HepG2 (cell line): Measurements from ENCODE around the gene CD93. TPM values are rescaled to one million over a fixed set of nuclear protein-coding genes. Genes with fewer than 3 reads are reported as not detected.

ENCODE experiments used
- ATAC-seq: fragments of 200-7000 bp; cut with Tn5 transposase; 3 replicates; pipeline ENCODE4 v1.9.1; 2020; ENCODE audit warnings: mild to moderate bottlenecking, moderate library complexity
- BruUV-seq: library from RNA; stranded (reverse); fragments of 400-500 nt; replicated peaks from 2 replicates; lab custom pipeline; 2021; lab: Mats Ljungman, UMichigan
- CTCF ChIA-PET: fragments of 300-600 bp; formaldehyde crosslinking; extraction: SDS; loops from one replicate; lab custom pipeline; 2021; ENCODE audit warnings: low total read pairs, inconsistent platforms, low intra/inter-chr PET ratio; lab: Yijun Ruan, JAX
- POLR2A ChIA-PET: fragments of 350-600 bp; sonication (Branson Sonifier 250); formaldehyde crosslinking; loops from one replicate; lab custom pipeline; 2020; ENCODE audit warnings: antibody characterized with exemption, inconsistent platforms; lab: Yijun Ruan, JAX
- DNase-seq: peaks from one replicate; pipeline ENCODE4 v3.0.0-alpha.2; 2015; ENCODE audit warnings: low spot score
- FAIRE-seq: peaks from 3 replicates; lab custom pipeline; 2011; peaks lifted over from hg19 to GRCh38; lab: Jason Lieb, UNC
- H2AFZ ChIP-seq: one replicate; pipeline ENCODE4 v1.6.1; 2011; ENCODE audit warnings: low read length, inconsistent platforms
- H3K27ac ChIP-seq: fragments of 300-600 bp; 3 replicates; pipeline ENCODE4 v1.8.0; 2011; ENCODE audit warnings: mixed run types, mild to moderate bottlenecking, mixed read lengths, low read length, inconsistent platforms; ENCODE audit not compliant: insufficient read depth; ENCODE audit errors: extremely low read length
- H3K27me3 ChIP-seq, 2 experiments: fragments of 200-600 bp in 1 of 2; 2 replicates in 1 of 2; 3 replicates in 1 of 2; pipeline versions ENCODE4 v1.6.0 to v1.8.0; 2011; ENCODE audit warnings: low read length in 2 of 2, mild to moderate bottlenecking in 2 of 2, moderate library complexity in 2 of 2, inconsistent platforms in 1 of 2; ENCODE audit not compliant: insufficient read depth in 2 of 2, control insufficient read depth in 1 of 2
- H3K36me3 ChIP-seq, 2 experiments: fragments of 200-600 bp in 1 of 2; replicated peaks in 1 of 2; 2 replicates in 1 of 2; 3 replicates in 1 of 2; pipeline versions ENCODE4 v1.5.1 to v1.8.0; 2011; ENCODE audit warnings: low read length in 2 of 2, inconsistent platforms in 1 of 2; ENCODE audit not compliant: insufficient read depth in 2 of 2, control insufficient read depth in 1 of 2
- H3K4me1 ChIP-seq: 2 replicates; pipeline ENCODE4 v1.5.1; 2012; ENCODE audit warnings: low read length, inconsistent platforms; ENCODE audit not compliant: insufficient read depth
- H3K4me2 ChIP-seq: 2 replicates; pipeline ENCODE4 v1.6.0; 2011; ENCODE audit warnings: low read depth, low read length, inconsistent platforms
- H3K4me3 ChIP-seq, 3 experiments: fragments of 200-600 bp in 1 of 3; sonication (generic), shearing (Covaris generic) in 1 of 3; replicated peaks in 1 of 3; 2 replicates each; pipeline ENCODE4 v1.5.1; 2011 to 2016; ENCODE audit warnings: low read length in 3 of 3, inconsistent platforms in 2 of 3, low read depth in 2 of 3, mild to moderate bottlenecking in 2 of 3, control low read depth in 1 of 3, mixed read lengths in 1 of 3; ENCODE audit not compliant: insufficient read depth in 1 of 3
- H3K79me2 ChIP-seq: one replicate; pipeline ENCODE4 v1.6.1; 2011; ENCODE audit warnings: low read length, inconsistent platforms; ENCODE audit not compliant: insufficient read depth
- H3K9ac ChIP-seq: 2 replicates; pipeline ENCODE4 v1.6.0; 2011; ENCODE audit warnings: mild to moderate bottlenecking, low read depth, low read length, inconsistent platforms; ENCODE audit not compliant: insufficient read depth
- H3K9me3 ChIP-seq: 2 replicates; pipeline ENCODE4 v1.5.1; 2012; ENCODE audit warnings: mild to moderate bottlenecking, low read length
- H4K20me1 ChIP-seq: 2 replicates; pipeline ENCODE4 v1.6.0; 2011; ENCODE audit warnings: inconsistent platforms, mild to moderate bottlenecking, low read length, moderate library complexity; ENCODE audit not compliant: insufficient read depth
- ATF7 ChIP-seq, 2 experiments: fragments of 450-650 bp in 1 of 2; sonication (generic) in 1 of 2; formaldehyde crosslinking in 1 of 2; IDR thresholded peaks; 2 replicates each; pipeline versions ENCODE4 v1.4.0 to v1.6.1; 2016 to 2020; ENCODE audit warnings: antibody characterized with exemption in 1 of 2, mild to moderate bottlenecking in 1 of 2, missing genetic modification reagents in 1 of 2
- CEBPG ChIP-seq: IDR thresholded peaks from 2 replicates; pipeline ENCODE4 v1.6.1; 2016
- STAG1 ChIP-seq: sonication (generic); formaldehyde crosslinking; IDR thresholded peaks from 2 replicates; pipeline ENCODE4 v1.4.0; 2020; ENCODE audit warnings: missing genetic modification reagents
- THAP7 ChIP-seq: sonication (generic); formaldehyde crosslinking; IDR thresholded peaks from 2 replicates; pipeline ENCODE4 v1.8.1; 2023; ENCODE audit warnings: mild to moderate bottlenecking, missing genetic modification reagents
- U2AF2 ChIP-seq: fragments of 200-400 bp; formaldehyde crosslinking; IDR thresholded peaks from 2 replicates; pipeline ENCODE4 v1.6.1; 2017; ENCODE audit warnings: low read depth, mild to moderate bottlenecking, low read length
- ZBTB7B ChIP-seq: sonication (generic); formaldehyde crosslinking; IDR thresholded peaks from 2 replicates; pipeline ENCODE4 v1.4.0; 2020; ENCODE audit warnings: missing genetic modification reagents
- ZNF501 ChIP-seq: sonication (generic); formaldehyde crosslinking; IDR thresholded peaks from 2 replicates; pipeline ENCODE4 v1.5.1; 2020; ENCODE audit warnings: mild to moderate bottlenecking, moderate library complexity, missing genetic modification reagents
- WGBS: methylation state at CpG from one replicate; pipeline ENCODE4 v1.1.6; 2017; ENCODE audit warnings: low lambda C conversion rate; 5-methylcytosine and 5-hydroxymethylcytosine counted together
- in situ Hi-C: cut with HindIII; loops from 2 replicates; pipeline ENCODE4 v1.10.0; 2017; ENCODE audit warnings: low pct_unique_long_range_greater_than_20kb; ENCODE audit not compliant: extremely low pct_ligation_motif_present
- intact Hi-C: fragments of 100-400 bp; cut with micrococcal nuclease; formaldehyde crosslinking; loops from one replicate; pipeline ENCODE4 v1.10.0; 2022; ENCODE audit not compliant: unreplicated experiment
- polyA plus RNA-seq, 8 experiments: library from polyadenylated mRNA; depleted of rRNA in 3 of 8; stranded (reverse) in 7 of 8; unstranded in 1 of 8; fragments of >200 nt; fragmentation: Illumina TruSeq in 4 of 8; extraction: Trizol in 4 of 8; gene quantifications; 2 replicates each; pipeline versions ENCODE4 v1.2.1 to v1.2.3, GENCODE V29; 2011 to 2016; ENCODE audit warnings: low read depth in 4 of 8, missing spikeins in 1 of 8, mixed read lengths in 1 of 8; ENCODE audit not compliant: insufficient read depth in 1 of 8
- total RNA-seq, 5 experiments: library from RNA; depleted of rRNA; stranded (reverse); fragments of >200 nt; fragmentation: Illumina TruSeq; extraction: Trizol; gene quantifications; 2 replicates each; pipeline ENCODE4 v1.2.3, GENCODE V29; 2016; ENCODE audit warnings: low read depth in 1 of 5
- TF ChIP-seq, protein P1 (sequence below): sonication (generic); formaldehyde crosslinking; IDR thresholded peaks from 2 replicates; pipeline ENCODE4 v1.4.0; 2020; ENCODE audit warnings: mild to moderate bottlenecking, missing genetic modification reagents

Gene CD93
- total and polyA plus RNA-seq, 2 of the 13 experiments (the other 11 are each of a cell fraction or from before 2014, with no cell fraction given), result not detected

- CTCF ChIA-PET, result no interaction called here
Observed at GRCh38 chr20:23039885-23040508, 46.1 kb downstream of the CD93 start.

GRCh38 chr20:23039136-23039875 lies 46.8 kb downstream of the CD93 start:
- DNase-seq (no peak), FAIRE-seq (no peak), ATAC-seq (no peak)
- CTCF ChIA-PET, result no interaction called here
- POLR2A ChIA-PET, result no interaction called here
- H3K4me3 ChIP-seq, result no peak overlapping the region
- H3K9me3 ChIP-seq, result no peaks in the 10 kb centered on the region
- H3K79me2 ChIP-seq, result no peaks in the 10 kb centered on the region
- in situ Hi-C loops, result no loop called here
- peaks cover 0 to 25% of the 10 kb centered on the region in 2 experiments; a peak in 3 of 5 replicates for H3K27me3 ChIP-seq
- no peak overlapping the region for H3K9ac ChIP-seq
- no peak overlapping the region for H3K4me2 ChIP-seq
- H2AFZ ChIP-seq, result no peak overlapping the region
- no peaks in the 10 kb centered on the region for H3K4me1 ChIP-seq
- intact Hi-C loops, result no loop called here
- no TSS peak for BruUV-seq
- WGBS, result 11% methylated on average over 5 of the region's 5 CpGs
- no peak overlapping the region for H3K27ac ChIP-seq
- no peaks in the 10 kb centered on the region for H3K36me3 ChIP-seq
- no peaks in the 10 kb centered on the region for H4K20me1 ChIP-seq
- TF ChIP-seq STAG1, result no peak
- TF ChIP-seq, protein P1, sequence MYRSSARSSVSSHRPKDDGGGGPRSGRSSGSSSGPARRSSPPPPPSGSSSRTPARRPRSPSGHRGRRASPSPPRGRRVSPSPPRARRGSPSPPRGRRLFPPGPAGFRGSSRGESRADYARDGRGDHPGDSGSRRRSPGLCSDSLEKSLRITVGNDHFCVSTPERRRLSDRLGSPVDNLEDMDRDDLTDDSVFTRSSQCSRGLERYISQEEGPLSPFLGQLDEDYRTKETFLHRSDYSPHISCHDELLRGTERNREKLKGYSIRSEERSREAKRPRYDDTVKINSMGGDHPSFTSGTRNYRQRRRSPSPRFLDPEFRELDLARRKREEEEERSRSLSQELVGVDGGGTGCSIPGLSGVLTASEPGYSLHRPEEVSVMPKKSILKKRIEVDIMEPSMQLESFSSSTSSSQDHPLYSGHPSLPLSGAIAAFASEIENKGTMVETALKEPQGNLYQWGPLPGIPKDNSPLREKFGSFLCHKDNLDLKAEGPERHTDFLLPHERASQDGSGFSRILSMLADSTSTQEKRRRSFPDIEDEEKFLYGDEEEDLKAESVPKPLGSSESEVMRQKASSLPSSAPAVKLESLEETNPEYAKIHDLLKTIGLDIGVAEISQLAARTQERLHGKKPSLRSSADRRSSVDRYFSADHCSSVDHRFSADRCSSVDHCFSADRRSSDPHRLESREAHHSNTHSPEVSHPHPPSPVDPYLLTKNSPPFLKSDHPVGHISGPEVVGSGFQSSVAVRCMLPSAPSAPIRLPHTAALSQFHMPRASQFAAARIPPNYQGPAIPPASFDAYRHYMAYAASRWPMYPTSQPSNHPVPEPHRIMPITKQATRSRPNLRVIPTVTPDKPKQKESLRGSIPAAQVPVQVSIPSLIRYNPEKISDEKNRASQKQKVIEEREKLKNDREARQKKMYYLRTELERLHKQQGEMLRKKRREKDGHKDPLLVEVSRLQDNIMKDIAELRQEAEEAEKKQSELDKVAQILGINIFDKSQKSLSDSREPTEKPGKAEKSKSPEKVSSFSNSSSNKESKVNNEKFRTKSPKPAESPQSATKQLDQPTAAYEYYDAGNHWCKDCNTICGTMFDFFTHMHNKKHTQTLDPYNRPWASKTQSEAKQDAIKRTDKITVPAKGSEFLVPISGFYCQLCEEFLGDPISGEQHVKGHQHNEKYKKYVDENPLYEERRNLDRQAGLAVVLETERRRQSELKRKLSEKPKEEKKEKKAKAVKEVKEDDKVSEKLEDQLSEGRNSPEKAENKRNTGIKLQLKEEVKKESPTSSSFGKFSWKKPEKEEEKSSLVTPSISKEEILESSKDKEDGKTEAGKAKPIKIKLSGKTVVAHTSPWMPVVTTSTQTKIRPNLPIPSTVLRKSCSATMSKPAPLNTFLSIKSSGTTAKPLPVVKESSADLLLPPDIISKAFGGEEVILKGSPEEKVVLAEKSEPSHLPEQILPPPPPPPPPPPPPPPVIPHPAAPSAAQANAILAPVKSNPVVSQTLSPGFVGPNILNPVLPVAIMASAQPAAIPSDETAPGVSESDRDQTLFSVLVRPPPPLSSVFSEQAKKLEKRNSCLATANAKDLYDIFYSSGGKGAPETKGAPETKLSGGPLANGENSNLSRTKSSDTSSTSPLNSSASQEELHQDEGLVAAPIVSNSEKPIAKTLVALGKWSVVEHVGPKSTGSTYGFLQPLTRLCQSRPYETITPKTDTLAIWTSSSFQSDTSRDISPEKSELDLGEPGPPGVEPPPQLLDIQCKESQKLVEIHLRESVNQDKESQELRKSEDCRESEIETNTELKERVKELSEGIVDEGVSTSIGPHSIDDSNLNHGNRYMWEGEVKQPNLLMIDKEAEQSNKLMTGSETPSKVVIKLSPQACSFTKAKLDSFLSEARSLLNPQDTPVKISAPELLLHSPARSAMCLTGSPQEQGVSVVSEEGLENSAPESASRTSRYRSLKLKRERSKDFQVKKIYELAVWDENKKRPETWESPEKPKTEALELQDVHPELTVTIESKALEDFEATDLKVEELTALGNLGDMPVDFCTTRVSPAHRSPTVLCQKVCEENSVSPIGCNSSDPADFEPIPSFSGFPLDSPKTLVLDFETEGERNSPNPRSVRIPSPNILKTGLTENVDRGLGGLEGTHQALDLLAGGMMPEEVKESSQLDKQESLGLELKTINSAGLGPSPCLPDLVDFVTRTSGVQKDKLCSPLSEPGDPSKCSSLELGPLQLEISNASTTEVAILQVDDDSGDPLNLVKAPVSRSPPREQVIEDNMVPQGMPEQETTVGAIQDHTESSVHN (CRISPR knock-in tag), result no peak
- no peak for TF ChIP-seq ATF7 (IDR thresholded peaks at IDR 0.05)
- no peak for TF ChIP-seq ATF7 (CRISPR knock-in tag; IDR thresholded peaks at IDR 0.05)
- no peak for TF ChIP-seq THAP7
- no peak for TF ChIP-seq ZNF501 (CRISPR knock-in tag)
- TF ChIP-seq CEBPG (CRISPR knock-in tag), result no peak
- TF ChIP-seq U2AF2, result no peak

More at GRCh38 chr20:23039885-23040508, 46.1 kb downstream of the CD93 start:
- Histone ChIP-seq H3K27me3 (peaks cover 0 to 25% of the 10 kb centered on the region in 2 experiments; a peak in 3 of 5 replicates), H2AFZ (no peak overlapping the region), H3K4me2 (no peak overlapping the region), H3K79me2 (no peaks in the 10 kb centered on the region), H3K4me1 (no peaks in the 10 kb centered on the region), H3K9me3 (no peaks in the 10 kb centered on the region), H3K9ac (no peak overlapping the region), H3K27ac (no peak overlapping the region), H3K4me3 (no peak overlapping the region), H3K36me3 (no peaks in the 10 kb centered on the region), H4K20me1 (no peaks in the 10 kb centered on the region)
- 2% methylated on average over 3 of the region's 3 CpGs for WGBS
- no TSS peak for BruUV-seq
- ATAC-seq (no peak), DNase-seq (no peak), FAIRE-seq (no peak)
- no peak for TF ChIP-seq ZBTB7B (CRISPR knock-in tag)
- in situ Hi-C loops, result no loop called here
- POLR2A ChIA-PET, result no interaction called here
- intact Hi-C loops, result no loop called here
